HG03039 (cell line): ENCODE data around the gene CABLES2.

Experiments
- ATAC-seq: cut with Tn5 transposase; IDR thresholded peaks from one replicate; pipeline ENCODE4 v1.9.1; 2021; ENCODE audit warnings: mild to moderate bottlenecking, moderate library complexity; ENCODE audit not compliant: unreplicated experiment

Gene CABLES2

GRCh38 chr20:62405108-62405980, 1.7 kb downstream of the CABLES2 start:
- ATAC-seq, result no peak

- ATAC-seq, result no peak
These were observed 2.4 kb downstream of the CABLES2 start for GRCh38 chr20:62404761-62405107.

GRCh38 chr20:62404112-62404665, 2.9 kb downstream of the CABLES2 start:
- no peak for ATAC-seq

GRCh38 chr20:62403331-62403730, 3.8 kb downstream of the CABLES2 start:
- no peak for ATAC-seq

- no peak for ATAC-seq
These were observed 4.5 kb downstream of the CABLES2 start for GRCh38 chr20:62402456-62403150.

GRCh38 chr20:62401331-62401779, 5.7 kb downstream of the CABLES2 start:
- no peak for ATAC-seq

- no peak for ATAC-seq
These were observed 6.5 kb downstream of the CABLES2 start for GRCh38 chr20:62400541-62400940.

GRCh38 chr20:62400021-62400420, 7.1 kb downstream of the CABLES2 start:
- ATAC-seq, result no peak

GRCh38 chr20:62398120-62398821, 8.8 kb downstream of the CABLES2 start:
- no peak for ATAC-seq

GRCh38 chr20:62396367-62397239, 10.5 kb downstream of the CABLES2 start:
- no peak for ATAC-seq

- no peak for ATAC-seq
These were observed 11.5 kb downstream of the CABLES2 start for GRCh38 chr20:62395311-62396242.

- ATAC-seq, result no peak
These were observed 12.5 kb downstream of the CABLES2 start for GRCh38 chr20:62394248-62395245.

- no peak for ATAC-seq
These were observed 13.3 kb downstream of the CABLES2 start for GRCh38 chr20:62393830-62394229.

- ATAC-seq, result no peak
These were observed 13.8 kb downstream of the CABLES2 start for GRCh38 chr20:62393335-62393665.

- no peak for ATAC-seq
These were observed 14.3 kb downstream of the CABLES2 start for GRCh38 chr20:62392621-62393334.

GRCh38 chr20:62392077-62392418, 15.0 kb downstream of the CABLES2 start:
- no peak for ATAC-seq

GRCh38 chr20:62391165-62392076, 15.7 kb downstream of the CABLES2 start:
- ATAC-seq, result no peak
